Adrenal gland (tissue), 5 donors: ENCODE results near the gene DCPS.
A peak's percentile ranks its signal among the peaks of the same experiment; 100 is the strongest.

Experiments
- POLR2A ChIP-seq, 2 donors: fragments of 450-650 bp; IDR thresholded peaks; one replicate each; pipeline ENCODE4 v1.6.1; 2017; ENCODE audit warnings: antibody characterized with exemption in 2 of 2, mild to moderate bottlenecking in 2 of 2, moderate library complexity in 1 of 2
- TF ChIP-seq, protein P1 (sequence below), 6 experiments: fragments of 450-650 bp in 4 of 6; fragments of 200-600 bp in 2 of 6; sonication (generic) in 1 of 6; IDR thresholded peaks; 1 replicate in 5 of 6; 2 replicates in 1 of 6; pipeline versions ENCODE4 v1.5.1 to v1.8.0; 2016 to 2021; ENCODE audit warnings: antibody characterized with exemption in 6 of 6, mild to moderate bottlenecking in 2 of 6, moderate library complexity in 1 of 6
- donor health status: DM: no; HTN: no; CAD: no.

- TF ChIP-seq, protein P1, sequence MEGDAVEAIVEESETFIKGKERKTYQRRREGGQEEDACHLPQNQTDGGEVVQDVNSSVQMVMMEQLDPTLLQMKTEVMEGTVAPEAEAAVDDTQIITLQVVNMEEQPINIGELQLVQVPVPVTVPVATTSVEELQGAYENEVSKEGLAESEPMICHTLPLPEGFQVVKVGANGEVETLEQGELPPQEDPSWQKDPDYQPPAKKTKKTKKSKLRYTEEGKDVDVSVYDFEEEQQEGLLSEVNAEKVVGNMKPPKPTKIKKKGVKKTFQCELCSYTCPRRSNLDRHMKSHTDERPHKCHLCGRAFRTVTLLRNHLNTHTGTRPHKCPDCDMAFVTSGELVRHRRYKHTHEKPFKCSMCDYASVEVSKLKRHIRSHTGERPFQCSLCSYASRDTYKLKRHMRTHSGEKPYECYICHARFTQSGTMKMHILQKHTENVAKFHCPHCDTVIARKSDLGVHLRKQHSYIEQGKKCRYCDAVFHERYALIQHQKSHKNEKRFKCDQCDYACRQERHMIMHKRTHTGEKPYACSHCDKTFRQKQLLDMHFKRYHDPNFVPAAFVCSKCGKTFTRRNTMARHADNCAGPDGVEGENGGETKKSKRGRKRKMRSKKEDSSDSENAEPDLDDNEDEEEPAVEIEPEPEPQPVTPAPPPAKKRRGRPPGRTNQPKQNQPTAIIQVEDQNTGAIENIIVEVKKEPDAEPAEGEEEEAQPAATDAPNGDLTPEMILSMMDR (IDR thresholded peaks at IDR 0.05) = peak in 5 of 6 experiments; percentile 21 to 48 (median 34)
- TF ChIP-seq POLR2A (IDR thresholded peaks at IDR 0.05) = no peak
Measured at GRCh38 chr11:126307706-126308105, 3.8 kb downstream of the DCPS start.
